ENCODE measurements around the gene CENPL. TPM values are rescaled to one million over a fixed set of nuclear protein-coding genes. Genes with fewer than 3 reads are reported as not detected.

CENPL gene
- total RNA-seq, 1 donor from 2014 or later = 5.5 TPM

DNA sequence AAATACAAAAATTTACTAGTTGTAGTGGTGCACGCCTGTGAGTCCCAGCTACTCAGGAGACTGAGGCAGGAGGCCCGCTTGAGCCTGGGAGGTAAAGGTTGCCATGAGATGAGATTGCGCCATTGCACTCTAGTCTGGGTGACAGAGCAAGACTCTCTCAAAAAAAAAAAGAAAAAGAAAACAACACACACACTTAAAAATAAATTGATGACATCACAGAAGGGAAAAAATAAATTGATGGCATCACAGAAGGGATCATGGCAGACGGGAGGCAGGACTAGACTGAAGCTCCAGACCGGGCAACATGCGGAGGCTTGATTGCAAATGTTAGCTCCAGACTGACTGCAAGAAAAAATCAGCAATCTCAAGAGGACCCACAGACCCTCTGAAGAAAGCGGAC, 66.6 kb downstream of the CENPL start:
- Histone ChIP-seq H3K36me3 (ENCODE audit: control insufficient read depth, insufficient read depth, low read length) (peaks cover 6% of the 10 kb centered on the region), H3K27me3 (ENCODE audit: control insufficient read depth, insufficient read depth, low read length) (no peaks in the 10 kb centered on the region), H3K4me3 (ENCODE audit: low read depth, low read length) (no peak overlapping the region)
- no peak for DNase-seq (ENCODE audit: low read depth)
- FAIRE-seq = no peak
- TF ChIP-seq, protein P1, sequence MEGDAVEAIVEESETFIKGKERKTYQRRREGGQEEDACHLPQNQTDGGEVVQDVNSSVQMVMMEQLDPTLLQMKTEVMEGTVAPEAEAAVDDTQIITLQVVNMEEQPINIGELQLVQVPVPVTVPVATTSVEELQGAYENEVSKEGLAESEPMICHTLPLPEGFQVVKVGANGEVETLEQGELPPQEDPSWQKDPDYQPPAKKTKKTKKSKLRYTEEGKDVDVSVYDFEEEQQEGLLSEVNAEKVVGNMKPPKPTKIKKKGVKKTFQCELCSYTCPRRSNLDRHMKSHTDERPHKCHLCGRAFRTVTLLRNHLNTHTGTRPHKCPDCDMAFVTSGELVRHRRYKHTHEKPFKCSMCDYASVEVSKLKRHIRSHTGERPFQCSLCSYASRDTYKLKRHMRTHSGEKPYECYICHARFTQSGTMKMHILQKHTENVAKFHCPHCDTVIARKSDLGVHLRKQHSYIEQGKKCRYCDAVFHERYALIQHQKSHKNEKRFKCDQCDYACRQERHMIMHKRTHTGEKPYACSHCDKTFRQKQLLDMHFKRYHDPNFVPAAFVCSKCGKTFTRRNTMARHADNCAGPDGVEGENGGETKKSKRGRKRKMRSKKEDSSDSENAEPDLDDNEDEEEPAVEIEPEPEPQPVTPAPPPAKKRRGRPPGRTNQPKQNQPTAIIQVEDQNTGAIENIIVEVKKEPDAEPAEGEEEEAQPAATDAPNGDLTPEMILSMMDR (IDR thresholded peaks at IDR 0.05; ENCODE audit: insufficient read depth, low read length, severe bottlenecking) = no peak

DNA sequence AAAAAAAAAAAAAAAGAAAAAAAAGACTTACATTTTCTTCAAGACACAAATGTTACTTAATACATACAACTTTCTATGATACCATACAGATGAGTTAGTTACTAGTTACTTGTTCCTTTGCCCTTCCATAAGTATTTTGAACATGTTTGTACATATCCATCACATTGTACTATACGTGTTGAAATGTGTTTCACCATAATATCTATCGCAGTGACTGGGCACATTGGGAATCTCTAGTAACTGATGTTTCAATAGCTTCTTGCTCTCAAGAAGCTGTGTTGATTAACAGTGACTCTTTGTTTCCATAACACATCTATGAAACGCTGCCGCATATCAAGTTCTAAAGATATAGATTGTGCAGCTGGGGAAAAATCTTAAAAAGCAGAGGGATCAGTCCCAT, 67.0 kb downstream of the CENPL start:
- no peak for FAIRE-seq
- H3K27me3 ChIP-seq (ENCODE audit: control insufficient read depth, insufficient read depth, low read length) = no peaks in the 10 kb centered on the region
- no peak overlapping the region for H3K4me3 ChIP-seq (ENCODE audit: low read depth, low read length)
- H3K36me3 ChIP-seq (ENCODE audit: control insufficient read depth, insufficient read depth, low read length) = peaks cover 6% of the 10 kb centered on the region
- peak; percentile 65 for DNase-seq (ENCODE audit: low read depth)
- TF ChIP-seq, protein P1 (IDR thresholded peaks at IDR 0.05; ENCODE audit: insufficient read depth, low read length, severe bottlenecking) = no peak

- FAIRE-seq = no peak
- H3K36me3 ChIP-seq (ENCODE audit: control insufficient read depth, insufficient read depth, low read length) = peaks cover 7% of the 10 kb centered on the region
- H3K4me3 ChIP-seq (ENCODE audit: low read depth, low read length) = no peak overlapping the region
- DNase-seq (ENCODE audit: low read depth) = no peak
- TF ChIP-seq, protein P1 (IDR thresholded peaks at IDR 0.05; ENCODE audit: insufficient read depth, low read length, severe bottlenecking) = no peak
- H3K27me3 ChIP-seq (ENCODE audit: control insufficient read depth, insufficient read depth, low read length) = no peaks in the 10 kb centered on the region
These were observed 70.9 kb downstream of the CENPL start for GRCh38 chr1:173753830-173754229.

Other genes with a start within 250 kb of the CENPL start
- not detected in 2 replicates for gene SLC9C2, start 221.8 kb downstream of the CENPL start, total RNA-seq
- not detected in 2 replicates for gene TEX50, start 189.5 kb downstream of the CENPL start, total RNA-seq
- gene ANKRD45, start 155.0 kb downstream of the CENPL start, total RNA-seq = under 0.01 TPM in 2 replicates
- gene KLHL20, start 109.9 kb downstream of the CENPL start, total RNA-seq = 35.8 and 39.0 TPM in 2 replicates
- gene DARS2, start 210 bp downstream of the CENPL start, total RNA-seq = 12.9 and 15.4 TPM in 2 replicates
- 955 and 2,584 TPM in 2 replicates for gene GAS5, start 43.1 kb upstream of the CENPL start, total RNA-seq
- gene ZBTB37, start 43.5 kb upstream of the CENPL start, total RNA-seq = 2.9 and 3.8 TPM in 2 replicates
- not detected in 2 replicates for gene SERPINC1, start 92.4 kb upstream of the CENPL start, total RNA-seq
- 8.2 and 10.4 TPM in 2 replicates for gene RC3H1, start 197.5 kb upstream of the CENPL start, total RNA-seq